ENCODE data around the gene NLRP10.

DNA sequence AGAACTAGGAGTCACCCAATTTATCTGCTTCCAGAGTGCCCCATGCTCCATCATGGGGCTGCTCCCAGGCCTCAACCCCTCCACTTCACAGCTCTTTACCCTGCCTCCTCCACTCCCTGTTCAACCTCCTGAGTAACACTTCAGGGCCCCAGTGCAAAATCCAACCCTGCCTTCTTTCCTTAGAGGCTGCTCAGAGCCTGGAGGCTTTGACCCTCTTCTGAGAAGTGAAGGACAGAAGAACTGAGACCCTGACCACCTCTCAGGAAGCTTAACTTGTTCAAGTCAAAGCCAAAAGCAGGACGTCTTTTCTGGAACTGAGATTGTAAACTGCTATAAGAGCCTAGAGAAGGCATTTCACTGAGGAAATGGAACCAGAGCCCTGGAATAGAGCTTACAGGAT lies 37.4 kb upstream of the NLRP10 start:
- TF ChIP-seq CTCF (IDR thresholded peaks at IDR 0.05) (no peak), POLR2A (IDR thresholded peaks at IDR 0.05) (no peak)
